ENCODE measurements around the gene ACAD10.

- TF ChIP-seq EZH2 (IDR thresholded peaks at IDR 0.05) (no peak), POLR2AphosphoS5 (IDR thresholded peaks at IDR 0.05; ENCODE audit: borderline replicate concordance, low read depth, low read length) (no peak)
Observed at GRCh38 chr12:111642681-111643426, 43.0 kb upstream of the ACAD10 start.

Data from SK-N-MC (cell line).